HG03378 (cell line): Measurements from ENCODE around the gene MAN2B1.
"Not testable (repeated sequence)": the region's sequence is repeated elsewhere in the genome, so short reads cannot be mapped to it uniquely, and the experiment has no call there.

Experiments
- ATAC-seq: cut with Tn5 transposase; IDR thresholded peaks from one replicate; pipeline ENCODE4 v1.9.1; 2021; ENCODE audit warnings: mild to moderate bottlenecking, moderate library complexity; ENCODE audit not compliant: unreplicated experiment

Gene MAN2B1

GRCh38 chr19:12623361-12624031 is 43.0 kb downstream of the MAN2B1 start:
- ATAC-seq = no peak

- not testable (repeated sequence) for ATAC-seq
These were observed 45.1 kb downstream of the MAN2B1 start for GRCh38 chr19:12621253-12622024.

GRCh38 chr19:12617646-12618045 is 48.9 kb downstream of the MAN2B1 start:
- no peak for ATAC-seq

- no peak for ATAC-seq
These were observed 55.2 kb downstream of the MAN2B1 start for GRCh38 chr19:12611361-12611699.

- peak; percentile 68 for ATAC-seq
These were observed 55.8 kb downstream of the MAN2B1 start, which contains the start of the genes ZNF490 and ZNF791 for GRCh38 chr19:12610540-12611360. Gene ZNF490, minus strand, starts transcription at chr19:12610813. Its CDS starts 133 bp downstream, at chr19:12610680. Gene ZNF791, plus strand, starts transcription at chr19:12610920. Its CDS starts 160 bp downstream, at chr19:12611080.

- ATAC-seq = no peak
These were observed 58.9 kb downstream of the MAN2B1 start for GRCh38 chr19:12607631-12608030.

GRCh38 chr19:12606796-12607195 is 59.7 kb downstream of the MAN2B1 start:
- ATAC-seq = no peak

GRCh38 chr19:12603714-12604113 is 62.8 kb downstream of the MAN2B1 start:
- ATAC-seq = peak; percentile 45

GRCh38 chr19:12597594-12597993 is 68.9 kb downstream of the MAN2B1 start:
- ATAC-seq = no peak

- ATAC-seq = no peak
These were observed 69.5 kb downstream of the MAN2B1 start for GRCh38 chr19:12596927-12597548.
